K562 (cell line): ENCODE measurements around the gene CRYBA4. TPM values are rescaled to one million over a fixed set of nuclear protein-coding genes. Genes with fewer than 3 reads are reported as not detected.
A peak's percentile ranks its signal among the peaks of the same experiment; 100 is the strongest.

Experiments used
- CREB1 ChIP-seq, 2 experiments: sonication (generic) in 1 of 2; formaldehyde crosslinking in 1 of 2; IDR thresholded peaks; 2 replicates each; pipeline versions ENCODE4 v1.6.1 to v1.8.0; 2012 to 2022; ENCODE audit warnings: inconsistent platforms in 1 of 2, mild to moderate bottlenecking in 1 of 2, missing genetic modification reagents in 1 of 2, moderate library complexity in 1 of 2
- HDAC1 ChIP-seq, 2 experiments: fragments of 450-650 bp; IDR thresholded peaks; 2 replicates each; pipeline ENCODE4 v1.6.1; 2016 to 2017; ENCODE audit warnings: inconsistent platforms in 1 of 2, mild to moderate bottlenecking in 1 of 2, moderate library complexity in 1 of 2
- MBD2 ChIP-seq: sonication (generic); IDR thresholded peaks from 2 replicates; pipeline ENCODE4 v1.6.1; 2016; ENCODE audit warnings: low read depth, borderline replicate concordance
- MYC ChIP-seq, 2 experiments: fragments of 250-450 bp in 1 of 2; sonication (Bioruptor Pico) in 1 of 2; IDR thresholded peaks; 2 replicates each; pipeline versions ENCODE4 v1.5.1 to v1.6.1; 2012 to 2021; ENCODE audit warnings: low read depth in 2 of 2, borderline replicate concordance in 1 of 2, improper control_type of control experiment in 1 of 2, low read length in 1 of 2, mild to moderate bottlenecking in 1 of 2, moderate library complexity in 1 of 2
- POLR2A ChIP-seq: fragments of 450-650 bp; conservative IDR thresholded peaks from 2 replicates; pipeline ENCODE4 v1.6.1; 2016
- POLR2AphosphoS5 ChIP-seq: IDR thresholded peaks from 2 replicates; pipeline ENCODE4 v1.6.1; 2011; ENCODE audit warnings: mild to moderate bottlenecking, low read depth, low read length, moderate library complexity; ENCODE audit not compliant: control insufficient read depth, insufficient read depth
- POLR2G ChIP-seq: fragments of 200-400 bp; formaldehyde crosslinking; IDR thresholded peaks from 2 replicates; pipeline ENCODE4 v1.6.1; 2017; ENCODE audit warnings: low read depth, mild to moderate bottlenecking, antibody characterized with exemption, low read length, moderate library complexity
- SP1 ChIP-seq: sonication (generic); formaldehyde crosslinking; IDR thresholded peaks from 2 replicates; pipeline ENCODE4 v1.8.1; 2022; ENCODE audit warnings: mild to moderate bottlenecking, missing genetic modification reagents
- SUPT5H ChIP-seq: fragments of 450-650 bp; IDR thresholded peaks from 2 replicates; pipeline ENCODE4 v1.6.1; 2016
- VEZF1 ChIP-seq: fragments of 200-800 bp; sonication (Bioruptor generic); IDR thresholded peaks from 2 replicates; pipeline ENCODE4 v1.6.1; 2017; ENCODE audit warnings: missing genetic modification characterization, missing compliant biosample characterization
- ZFP36 ChIP-seq: fragments of 150-350 bp; IDR thresholded peaks from 2 replicates; pipeline ENCODE4 v1.6.1; 2018; ENCODE audit warnings: low read length, low read depth; ENCODE audit not compliant: partially characterized antibody
- polyA plus RNA-seq, 8 experiments: library from polyadenylated mRNA; depleted of rRNA in 4 of 8; stranded (reverse) in 5 of 8; unstranded in 3 of 8; fragments of >200 nt; fragmentation: Nextera tagmentation in 2 of 8; fragmentation: Illumina TruSeq in 1 of 8; extraction: Ambion mirVana in 2 of 8; extraction: Trizol in 1 of 8; gene quantifications; 2 replicates each; pipeline versions ENCODE4 v1.2.1 to v1.2.3, GENCODE V29; 2011 to 2014; ENCODE audit warnings: inconsistent platforms in 1 of 8, missing spikeins in 1 of 8
- total RNA-seq, 7 experiments: library from RNA; depleted of rRNA in 6 of 7; stranded (reverse); fragments of >200 nt in 6 of 7; fragmentation: Illumina TruSeq in 2 of 7; extraction: Trizol in 2 of 7; gene quantifications; 2 replicates each; pipeline versions ENCODE4 v1.2.1 to v1.2.3, GENCODE V29; 2011 to 2021; ENCODE audit warnings: low replicate concordance in 1 of 7
- TF ChIP-seq, protein P1 (sequence below): sonication (generic); formaldehyde crosslinking; IDR thresholded peaks from 2 replicates; pipeline ENCODE4 v1.8.0; 2023; ENCODE audit warnings: mild to moderate bottlenecking, missing genetic modification reagents

CRYBA4 gene
- total and polyA plus RNA-seq, 9 of the 15 experiments (the other 6 are each of a cell fraction or from before 2014, with no cell fraction given), result 0.59 to 3.3 (median 1.6) TPM

- TF ChIP-seq, protein P1, sequence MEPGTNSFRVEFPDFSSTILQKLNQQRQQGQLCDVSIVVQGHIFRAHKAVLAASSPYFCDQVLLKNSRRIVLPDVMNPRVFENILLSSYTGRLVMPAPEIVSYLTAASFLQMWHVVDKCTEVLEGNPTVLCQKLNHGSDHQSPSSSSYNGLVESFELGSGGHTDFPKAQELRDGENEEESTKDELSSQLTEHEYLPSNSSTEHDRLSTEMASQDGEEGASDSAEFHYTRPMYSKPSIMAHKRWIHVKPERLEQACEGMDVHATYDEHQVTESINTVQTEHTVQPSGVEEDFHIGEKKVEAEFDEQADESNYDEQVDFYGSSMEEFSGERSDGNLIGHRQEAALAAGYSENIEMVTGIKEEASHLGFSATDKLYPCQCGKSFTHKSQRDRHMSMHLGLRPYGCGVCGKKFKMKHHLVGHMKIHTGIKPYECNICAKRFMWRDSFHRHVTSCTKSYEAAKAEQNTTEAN, result no peak
- TF ChIP-seq SUPT5H (peak; percentile 65), SP1 (0 out of 2 replicates have a peak, but pooled peaks have one; percentile 15), MBD2 (peak; percentile 50; the same call in 1 of the 2 replicates), CREB1 (IDR thresholded peaks at IDR 0.05) (0 out of 2 replicates have a peak, but pooled peaks have one; percentile 20), CREB1 (CRISPR knock-in tag; IDR thresholded peaks at IDR 0.05) (0 out of 2 replicates have a peak, but pooled peaks have one; percentile 16), POLR2AphosphoS5 (peak; percentile 65; the same call in 1 of the 2 replicates), POLR2A (peak; percentile 64), MYC (IDR thresholded peaks at IDR 0.05; ENCODE audit: low read depth, low read length) (peak; percentile 33; the same call in 1 of the 2 replicates), MYC (CRISPR knock-in tag; IDR thresholded peaks at IDR 0.05; ENCODE audit: borderline replicate concordance, low read depth) (no peak), VEZF1 (peak; percentile 67), POLR2G (peak; percentile 79), ZFP36 (peak; percentile 27), HDAC1 (IDR thresholded peaks at IDR 0.05) (peak in 1 of 2 experiments; percentile 18; a peak in 1 of 4 replicates)
These were observed 31.7 kb upstream of the CRYBA4 start, which contains the start of gene TPST2 (continued) for GRCh38 chr22:26589845-26590736.
